ENCODE results near the gene THBS2.

DNA sequence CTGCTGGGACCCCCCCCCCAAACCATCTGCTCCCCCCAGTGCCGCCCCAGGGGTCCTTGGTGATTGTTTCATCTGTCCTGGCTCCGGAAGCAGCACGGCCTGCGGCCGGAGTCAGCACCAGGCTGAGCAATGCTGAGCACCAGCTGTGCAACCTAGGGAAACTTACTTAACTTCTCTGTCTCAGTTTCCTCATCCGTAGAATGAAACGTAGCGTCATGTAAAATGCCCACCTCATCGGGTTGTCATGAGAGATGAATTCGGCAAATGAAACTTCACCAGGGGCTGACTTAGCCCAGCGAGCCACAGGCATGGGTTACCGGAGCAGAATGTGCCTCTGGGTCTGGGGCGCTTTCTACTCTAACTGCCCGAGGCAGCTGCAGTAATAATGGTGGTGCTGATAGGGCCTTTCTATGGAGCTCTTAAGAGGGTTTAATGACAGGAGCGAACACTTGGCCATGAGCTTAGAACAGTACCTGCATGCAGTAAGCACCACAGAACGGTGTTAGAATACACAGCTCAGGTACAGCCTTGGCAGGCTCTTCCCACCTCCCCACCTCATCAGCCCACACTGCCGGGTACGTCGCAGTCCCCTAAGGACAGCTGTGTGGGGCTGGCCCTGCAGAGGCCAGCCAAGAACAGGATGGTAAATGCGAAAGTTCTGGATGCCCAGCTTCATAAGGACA is 1.7 kb downstream of the THBS2 start:
- TF ChIP-seq, protein P1, sequence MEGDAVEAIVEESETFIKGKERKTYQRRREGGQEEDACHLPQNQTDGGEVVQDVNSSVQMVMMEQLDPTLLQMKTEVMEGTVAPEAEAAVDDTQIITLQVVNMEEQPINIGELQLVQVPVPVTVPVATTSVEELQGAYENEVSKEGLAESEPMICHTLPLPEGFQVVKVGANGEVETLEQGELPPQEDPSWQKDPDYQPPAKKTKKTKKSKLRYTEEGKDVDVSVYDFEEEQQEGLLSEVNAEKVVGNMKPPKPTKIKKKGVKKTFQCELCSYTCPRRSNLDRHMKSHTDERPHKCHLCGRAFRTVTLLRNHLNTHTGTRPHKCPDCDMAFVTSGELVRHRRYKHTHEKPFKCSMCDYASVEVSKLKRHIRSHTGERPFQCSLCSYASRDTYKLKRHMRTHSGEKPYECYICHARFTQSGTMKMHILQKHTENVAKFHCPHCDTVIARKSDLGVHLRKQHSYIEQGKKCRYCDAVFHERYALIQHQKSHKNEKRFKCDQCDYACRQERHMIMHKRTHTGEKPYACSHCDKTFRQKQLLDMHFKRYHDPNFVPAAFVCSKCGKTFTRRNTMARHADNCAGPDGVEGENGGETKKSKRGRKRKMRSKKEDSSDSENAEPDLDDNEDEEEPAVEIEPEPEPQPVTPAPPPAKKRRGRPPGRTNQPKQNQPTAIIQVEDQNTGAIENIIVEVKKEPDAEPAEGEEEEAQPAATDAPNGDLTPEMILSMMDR (IDR thresholded peaks at IDR 0.05) = no peak
- TF ChIP-seq POLR2A (IDR thresholded peaks at IDR 0.05) (no peak), EP300 (IDR thresholded peaks at IDR 0.05) (no peak)

Measured in ovary (tissue), 3 donors.